Stimulated activated CD8-positive, alpha-beta memory T cell treated with anti-CD3 and anti-CD28 coated beads, Interleukin-4, amount 100 ng/mL, for 1 hour (primary cell): ENCODE measurements around the gene HID1.
"Not testable (repeated sequence)": the region's sequence is repeated elsewhere in the genome, so short reads cannot be mapped to it uniquely, and the experiment has no call there.

ENCODE experiments used
- DNase-seq, 2 donors: peaks; one replicate each; pipeline ENCODE4 v3.0.0-alpha.2; 2020; ENCODE audit warnings: low read depth in 2 of 2, low spot score in 1 of 2

HID1 gene

DNA sequence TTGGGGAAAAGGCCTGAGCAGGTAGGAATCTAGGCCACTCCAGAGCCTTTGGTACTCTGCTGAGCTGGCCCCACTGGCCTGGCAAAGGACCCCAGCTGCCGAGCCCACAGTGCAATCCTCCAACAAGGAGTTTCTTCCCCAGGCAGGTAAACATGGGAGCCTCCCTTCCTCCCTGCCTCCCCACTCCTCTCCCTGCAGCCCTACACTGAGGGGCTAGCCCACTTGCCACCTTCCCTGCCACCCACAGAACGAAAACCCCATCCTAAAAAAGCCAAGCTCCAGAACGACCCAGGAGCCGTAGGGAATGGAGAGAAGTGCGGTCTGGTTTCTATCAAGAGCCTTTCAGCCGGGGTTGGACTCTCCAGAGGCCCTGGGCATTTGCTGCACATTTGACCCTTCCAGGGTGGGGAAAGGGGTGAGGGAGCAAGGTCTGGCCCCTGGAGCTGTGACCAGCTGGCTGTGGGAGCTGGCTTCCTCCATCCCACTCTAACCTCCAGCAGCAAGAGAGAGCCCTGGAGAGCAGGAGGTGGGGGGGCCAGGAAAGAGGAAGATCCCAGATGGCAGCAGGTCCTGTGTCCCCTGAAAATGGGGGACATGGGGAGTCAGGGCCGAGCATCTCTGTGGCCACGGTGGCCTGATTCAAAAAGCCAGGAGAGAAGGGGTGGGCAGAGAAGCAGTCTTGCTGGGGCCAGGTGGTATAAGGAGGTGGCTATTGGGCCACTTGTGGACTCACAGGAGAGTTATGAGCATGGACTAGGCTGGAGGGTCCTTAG, 1.3 kb downstream of the HID1 start:
- no peak for DNase-seq

DNA sequence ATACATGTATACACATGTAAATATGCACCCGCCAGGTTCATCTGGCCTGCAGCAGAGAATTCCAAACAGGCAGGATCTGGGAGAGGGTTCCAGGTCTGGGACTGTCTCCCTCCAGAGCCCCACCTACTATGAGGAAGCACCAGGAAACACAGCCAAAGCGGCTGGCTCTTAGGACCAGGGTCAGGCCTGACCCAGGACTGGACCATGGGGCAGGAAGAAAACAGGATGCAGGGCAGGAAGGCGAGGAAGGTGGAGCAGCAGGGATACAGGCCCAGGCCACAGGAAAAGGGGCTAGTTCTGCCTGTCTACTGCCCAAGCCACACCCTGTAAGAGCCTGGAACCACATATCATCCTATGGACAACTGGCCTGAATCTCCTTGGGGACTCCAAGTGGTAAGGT, 2.2 kb downstream of the HID1 start:
- DNase-seq = no peak

DNA sequence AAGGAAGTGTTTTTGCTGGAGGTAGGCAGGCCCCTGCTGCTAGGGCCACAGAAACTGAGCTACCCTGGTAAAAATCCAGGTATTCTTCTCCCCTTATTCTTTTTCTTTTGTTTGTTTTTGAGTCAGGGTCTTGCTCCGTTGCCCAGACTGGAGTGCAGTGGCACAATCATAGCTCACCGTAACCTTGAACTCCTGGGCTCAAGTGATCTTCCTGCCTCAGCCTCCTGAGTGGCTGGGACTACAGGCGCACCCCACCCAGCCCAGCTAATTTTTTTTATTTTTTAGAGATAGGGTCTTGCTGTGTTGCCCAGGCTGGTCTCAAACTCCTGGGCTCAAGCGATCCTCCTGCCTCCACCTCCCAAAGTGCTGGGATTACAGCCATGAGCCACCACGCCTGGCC, 3.1 kb downstream of the HID1 start:
- not testable (repeated sequence) for DNase-seq

DNA sequence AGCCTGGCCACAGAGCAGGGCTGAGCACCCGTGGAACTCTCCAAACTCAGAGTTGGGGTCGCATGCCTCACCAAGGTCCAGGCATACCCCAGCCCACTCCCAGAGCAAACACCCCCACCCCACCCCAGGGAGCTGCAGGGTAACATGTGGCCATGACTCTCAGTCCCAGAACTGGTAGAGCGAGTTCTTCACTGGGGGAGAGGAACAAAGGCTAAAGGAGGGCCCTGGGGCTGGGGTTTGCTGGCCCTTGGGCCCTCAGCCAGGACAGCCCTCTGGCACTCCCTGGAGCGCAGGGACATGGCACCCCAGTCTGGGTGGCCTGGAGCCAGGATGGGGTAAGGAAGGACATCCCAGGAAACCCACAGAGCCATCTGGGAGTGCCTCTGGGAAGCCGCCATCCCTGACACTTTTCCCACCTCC, 4.2 kb downstream of the HID1 start:
- no peak for DNase-seq

DNA sequence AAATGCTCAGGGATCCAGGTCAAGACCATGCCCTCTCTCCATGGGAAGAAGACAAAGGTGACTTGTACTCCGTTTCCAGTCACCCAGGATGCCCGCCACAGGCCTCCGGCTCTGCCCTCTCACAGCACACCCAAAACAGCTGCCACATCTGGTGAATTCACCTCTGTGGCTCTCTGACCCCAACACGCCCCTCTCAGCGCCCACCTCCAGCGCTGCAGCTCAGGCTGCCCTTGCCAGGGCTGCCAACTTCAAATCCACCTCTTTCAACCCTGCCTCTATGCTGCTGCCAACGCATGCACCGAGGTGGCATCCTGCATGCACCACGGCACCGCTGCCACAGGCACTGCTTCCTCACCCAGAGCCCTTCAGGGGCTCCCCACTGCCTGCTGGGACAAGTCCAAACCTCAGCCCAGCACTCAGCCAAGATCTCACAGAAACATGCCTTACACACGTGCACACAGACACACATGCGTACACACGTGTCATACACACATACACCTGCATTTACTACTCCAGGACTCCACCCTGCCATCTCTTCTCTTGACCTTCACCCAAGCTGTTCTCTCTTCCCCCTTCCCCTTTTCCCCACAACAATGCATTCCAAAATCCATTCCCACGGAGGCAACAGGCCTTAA, 7.5 kb downstream of the HID1 start:
- DNase-seq = no peak

DNA sequence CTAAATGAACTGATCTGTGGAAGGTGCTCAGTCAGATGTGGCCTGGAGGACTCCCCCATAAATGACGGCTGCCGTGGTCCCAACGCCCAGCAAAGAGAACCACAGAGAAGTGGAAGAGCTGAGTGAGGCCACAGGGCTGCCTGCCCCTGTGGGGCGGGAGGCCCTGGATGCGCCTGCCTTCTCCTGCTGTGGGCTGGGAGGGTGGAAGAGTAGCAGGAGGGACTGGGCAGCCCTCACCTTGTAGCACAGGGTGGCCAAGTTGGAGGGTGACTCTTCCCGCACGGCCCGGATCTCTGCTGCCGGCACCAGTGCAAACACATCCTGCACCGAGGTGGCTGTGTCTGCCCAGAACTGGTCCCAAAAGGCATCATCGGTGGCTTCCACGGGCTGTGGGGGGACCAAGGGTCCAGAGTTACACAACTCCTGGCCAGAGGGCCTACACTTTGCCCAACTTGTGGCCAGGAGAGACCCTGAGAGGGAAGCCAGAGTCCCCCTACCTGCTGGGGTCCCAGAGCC, 8.3 kb downstream of the HID1 start:
- no peak for DNase-seq

DNA sequence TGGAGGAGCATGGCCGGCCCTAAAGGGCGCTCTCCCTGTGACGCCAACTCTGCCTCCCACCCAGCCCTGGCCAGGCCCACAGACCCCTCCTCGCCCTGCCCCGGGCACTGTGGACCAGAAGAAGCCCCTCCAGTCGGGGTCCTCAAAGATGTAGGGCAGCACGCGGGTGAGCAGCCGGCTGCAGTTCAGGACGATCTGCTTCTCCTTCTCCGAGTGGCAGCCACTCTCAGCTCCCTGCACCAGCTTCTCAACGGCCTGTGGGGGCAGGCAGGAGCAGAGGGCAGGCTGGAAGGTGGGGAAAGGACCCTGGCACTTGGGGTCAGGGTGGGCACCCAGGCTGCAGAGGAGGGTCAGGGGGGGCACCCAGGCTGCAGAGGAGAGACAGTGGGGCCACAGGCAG, 8.9 kb downstream of the HID1 start:
- no peak for DNase-seq

DNA sequence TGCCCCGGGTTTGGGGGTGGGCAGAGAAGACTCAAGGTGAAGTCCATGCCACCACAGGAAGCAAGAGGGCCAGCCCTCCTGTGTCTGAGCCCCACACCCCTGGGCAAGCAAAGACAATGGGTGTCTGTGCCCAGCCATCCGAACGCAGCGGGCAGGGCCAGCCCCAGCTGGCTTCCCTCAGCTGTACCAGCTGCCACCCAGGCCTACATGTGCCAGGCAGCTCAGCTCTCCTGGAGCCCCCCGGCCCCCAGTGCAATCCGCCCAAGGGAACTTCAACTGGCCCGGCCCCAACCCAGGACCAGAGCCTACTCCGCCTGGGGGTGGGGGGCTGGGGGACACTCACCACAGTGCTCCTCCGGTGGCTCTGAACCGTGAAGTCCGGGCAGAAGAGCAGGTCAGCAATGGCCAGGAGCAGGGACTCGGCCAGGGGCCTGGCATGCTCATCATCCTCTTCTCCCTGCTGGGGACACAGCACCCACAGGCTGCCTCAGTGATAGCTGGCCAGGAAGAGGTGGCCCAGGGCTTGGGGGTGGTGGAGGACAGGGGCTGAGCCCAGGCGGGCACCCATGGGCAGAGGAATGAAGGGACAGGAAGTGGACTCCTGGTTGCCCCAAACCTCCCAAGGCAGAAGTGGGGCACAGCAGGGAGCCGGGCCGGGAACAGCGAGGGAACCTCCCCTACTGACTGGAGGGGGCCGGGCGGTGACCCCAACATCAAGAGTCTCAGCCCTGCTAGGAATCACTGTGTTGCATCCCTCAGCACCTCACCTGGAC, 9.8 kb downstream of the HID1 start:
- no peak for DNase-seq

DNA sequence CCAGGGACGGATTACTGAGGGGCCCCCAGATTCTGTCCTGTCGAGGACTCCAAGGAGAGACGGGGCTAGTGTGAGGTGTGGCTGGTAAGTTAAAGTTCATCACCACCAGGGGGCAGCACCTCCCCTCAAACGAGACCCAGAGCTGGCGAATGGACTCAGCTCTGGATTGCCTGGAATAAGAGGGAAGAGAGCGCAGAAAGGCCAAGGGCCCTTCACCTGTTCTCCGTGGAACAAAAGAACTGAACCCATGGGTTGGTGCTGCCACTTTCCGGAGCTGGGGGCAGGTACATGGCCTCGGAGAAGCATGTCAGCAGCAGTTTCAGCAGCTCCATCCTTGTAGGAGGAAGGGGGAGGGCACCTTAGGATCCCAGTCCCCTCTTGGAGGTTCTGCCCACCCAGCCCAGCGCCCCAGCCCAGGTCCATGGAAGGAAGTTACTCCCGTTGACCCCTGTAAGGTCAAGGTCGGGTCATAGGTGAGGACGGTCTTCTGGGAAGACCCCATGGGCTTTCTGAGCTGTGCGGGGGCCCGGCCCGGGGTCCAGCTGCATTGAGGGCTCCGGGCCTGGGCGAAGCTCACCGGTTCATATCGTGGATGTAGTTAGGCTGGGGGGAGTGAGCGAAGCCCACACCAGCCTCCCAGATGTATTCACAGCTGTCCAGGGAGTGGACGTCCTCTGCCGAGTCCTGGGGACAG, 10.8 kb downstream of the HID1 start:
- peak; percentile 71 to 76 for DNase-seq

DNA sequence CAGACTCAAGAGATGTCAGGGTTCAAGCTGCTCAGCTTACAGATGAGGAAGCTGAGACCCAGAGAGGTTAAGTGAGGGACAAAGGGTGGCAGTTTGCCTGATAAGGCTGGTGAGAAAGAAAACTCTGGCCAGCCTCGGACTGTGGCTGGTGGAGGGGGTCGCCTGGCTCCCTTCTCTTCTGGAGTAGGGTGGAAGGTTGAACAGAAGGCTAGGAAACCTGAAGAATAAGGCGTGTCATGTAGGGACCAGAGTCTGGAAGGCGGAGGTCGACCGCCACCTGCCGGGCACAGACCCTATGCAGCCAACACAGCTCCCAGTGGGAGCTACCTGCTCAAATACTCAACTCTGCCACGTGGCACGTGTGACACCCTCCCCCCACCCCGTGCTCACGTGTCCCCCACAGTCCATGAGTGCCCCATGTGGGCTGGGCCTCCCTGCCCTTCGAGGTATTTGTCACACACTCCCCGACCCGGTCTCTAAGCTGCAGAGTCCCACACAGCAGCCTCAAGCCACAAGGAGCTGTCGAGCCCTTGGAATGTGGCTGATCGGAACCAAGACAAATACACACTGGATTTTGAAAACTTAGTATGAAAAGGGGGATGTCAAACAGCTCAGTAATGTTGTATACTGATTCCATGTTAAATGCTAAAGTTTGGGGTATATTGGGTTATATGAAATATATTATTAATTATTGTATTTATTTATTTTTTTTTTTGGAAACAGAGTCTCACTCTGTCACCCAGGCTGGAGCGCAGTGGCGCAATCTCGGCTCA, 11.8 kb downstream of the HID1 start:
- no peak for DNase-seq

DNA sequence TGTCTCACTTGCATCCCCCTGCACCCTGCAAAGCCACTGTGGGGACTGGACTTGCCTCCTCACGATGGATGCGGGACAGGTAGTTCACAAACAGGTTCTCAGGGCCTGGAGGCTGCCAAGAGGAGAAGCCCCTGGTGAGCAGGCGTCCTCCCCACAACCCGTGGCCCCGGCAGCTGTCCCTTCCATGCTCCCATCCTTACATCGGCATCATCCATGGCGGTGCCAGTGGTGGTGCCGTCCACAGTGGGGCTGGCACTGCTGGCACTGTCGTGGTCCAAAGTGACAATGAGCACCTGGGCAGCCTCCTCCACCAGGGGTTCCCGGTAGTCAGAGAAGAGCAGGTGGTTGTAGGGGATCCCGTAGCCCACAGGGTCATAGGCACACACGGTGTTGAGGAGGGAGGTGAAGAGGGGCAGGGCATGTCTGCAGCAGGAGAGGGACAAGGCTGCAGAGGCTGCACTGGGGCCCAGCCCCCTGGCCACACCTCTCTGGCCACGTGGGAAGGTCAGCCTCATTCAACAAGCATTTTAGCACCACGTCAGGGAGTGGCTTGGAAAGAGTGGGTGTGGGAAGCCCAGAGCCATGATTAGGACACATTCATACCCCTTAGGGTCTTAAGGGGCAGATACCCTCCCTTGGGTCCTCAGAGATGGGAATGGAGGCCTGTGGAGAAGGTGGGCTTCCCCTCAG, 12.6 kb downstream of the HID1 start:
- DNase-seq = no peak

DNA sequence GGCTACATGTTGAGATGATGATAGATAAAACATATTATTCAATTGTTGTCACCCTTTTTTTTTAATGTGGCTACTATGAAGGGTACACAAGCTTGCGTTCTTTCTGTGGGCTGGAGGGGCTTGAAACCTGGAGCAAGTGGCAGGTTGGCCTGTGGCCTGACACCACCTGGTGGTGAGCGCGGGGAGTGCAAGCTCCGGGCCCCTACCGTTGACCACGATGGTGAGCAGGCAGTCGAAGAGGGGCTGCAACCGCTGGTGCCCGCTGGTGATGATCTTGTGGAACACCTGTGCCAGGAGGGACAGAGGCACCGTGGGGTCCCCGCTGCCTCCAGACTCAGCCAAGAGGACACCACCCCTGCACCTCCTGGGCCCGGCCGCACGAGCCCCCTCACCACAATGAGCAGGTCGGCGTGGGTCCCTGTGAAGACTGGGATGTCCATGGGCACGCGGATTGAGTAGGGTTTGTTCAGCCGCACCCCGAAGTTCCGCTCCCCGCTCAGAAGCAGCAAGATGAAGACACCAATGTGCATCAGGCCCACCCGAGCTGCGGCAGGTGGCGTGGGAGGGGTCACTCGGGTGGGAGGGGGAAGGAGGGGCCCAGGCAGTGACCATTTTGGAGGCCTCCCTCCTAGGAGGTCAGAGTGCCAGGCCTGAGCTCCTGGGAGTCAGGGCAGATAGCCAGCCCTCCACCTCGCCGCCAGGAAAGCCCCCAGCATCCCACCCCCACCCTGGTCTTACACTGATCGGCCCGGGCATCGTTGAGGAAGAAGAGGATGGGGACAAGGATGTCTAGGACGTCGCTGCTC, 14.4 kb downstream of the HID1 start:
- peak; percentile 60 to 64 for DNase-seq

DNA sequence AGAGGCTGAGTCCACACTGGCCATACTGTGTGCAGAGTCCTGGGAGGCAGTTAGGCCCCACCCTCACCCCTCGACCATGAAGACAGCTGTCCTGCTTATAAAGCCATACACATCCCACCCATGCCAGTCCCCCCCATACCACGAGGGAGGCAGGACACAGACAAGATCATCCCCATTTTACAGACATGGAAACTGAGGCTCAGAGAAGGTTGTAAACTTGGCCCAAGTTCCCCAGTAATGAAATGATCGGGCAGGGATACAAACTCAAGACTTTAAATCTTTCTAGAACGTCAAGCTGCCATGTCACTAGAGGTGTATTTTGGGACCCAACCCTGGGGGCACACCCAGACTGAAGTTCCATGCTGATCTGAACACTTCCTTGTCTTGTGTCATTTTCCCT, 16.5 kb downstream of the HID1 start:
- no peak for DNase-seq

DNA sequence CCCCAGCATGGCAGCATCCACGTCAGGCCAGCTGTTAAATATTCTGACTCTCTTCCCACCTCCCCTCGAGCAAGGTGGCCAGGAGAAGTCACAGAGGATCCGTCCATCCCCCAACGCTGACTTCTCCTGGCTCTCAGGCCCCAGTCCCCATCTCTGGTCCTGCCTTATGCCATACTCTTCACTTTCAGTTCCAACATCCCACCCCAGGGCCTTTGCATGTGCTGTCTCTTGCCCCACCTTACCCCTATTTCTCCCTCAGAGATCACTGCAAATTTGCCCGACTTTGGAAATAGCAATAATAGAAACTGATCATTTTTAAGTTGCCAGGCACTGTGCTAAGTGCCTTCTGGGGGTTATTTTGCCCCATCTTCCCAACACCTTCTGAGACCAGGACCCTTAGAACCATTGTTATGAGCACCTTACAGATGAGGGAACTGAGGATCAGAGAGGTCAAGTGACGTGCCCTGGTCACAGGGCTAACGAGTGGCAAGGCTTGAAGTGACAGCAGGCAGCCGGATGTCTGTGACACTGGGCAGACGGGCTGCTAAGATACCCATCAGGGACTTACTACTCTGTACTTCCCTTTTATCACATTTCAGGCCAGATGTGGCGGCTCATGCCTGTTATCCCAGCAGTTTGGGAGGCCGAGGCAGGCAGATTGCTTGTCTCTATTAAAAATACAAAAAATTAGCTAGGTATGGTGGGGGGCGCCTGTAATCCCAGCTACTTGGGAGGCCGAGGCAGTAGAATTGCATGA, 17.7 kb downstream of the HID1 start:
- DNase-seq = no peak

DNA sequence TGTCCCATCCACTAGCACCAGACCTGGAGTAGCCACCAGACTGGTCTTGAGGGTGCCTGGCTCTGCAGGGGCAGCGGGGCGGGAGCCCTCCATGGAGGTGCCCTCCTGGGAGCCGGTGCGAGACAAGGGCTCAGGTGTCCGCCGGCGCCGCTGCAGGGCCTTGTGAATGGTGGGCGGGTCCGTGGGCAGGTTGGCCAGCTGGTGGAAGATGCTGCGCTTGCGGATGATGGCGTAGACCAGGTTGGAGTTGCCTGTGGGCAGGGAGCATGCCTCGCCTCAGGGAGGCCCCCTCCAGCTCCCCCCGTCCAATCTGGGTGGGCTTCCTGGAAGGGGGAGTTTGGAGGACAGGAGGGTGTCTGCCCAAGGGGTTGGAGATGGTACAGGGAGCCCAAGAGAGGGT, 18.4 kb downstream of the HID1 start:
- DNase-seq = no peak

DNA sequence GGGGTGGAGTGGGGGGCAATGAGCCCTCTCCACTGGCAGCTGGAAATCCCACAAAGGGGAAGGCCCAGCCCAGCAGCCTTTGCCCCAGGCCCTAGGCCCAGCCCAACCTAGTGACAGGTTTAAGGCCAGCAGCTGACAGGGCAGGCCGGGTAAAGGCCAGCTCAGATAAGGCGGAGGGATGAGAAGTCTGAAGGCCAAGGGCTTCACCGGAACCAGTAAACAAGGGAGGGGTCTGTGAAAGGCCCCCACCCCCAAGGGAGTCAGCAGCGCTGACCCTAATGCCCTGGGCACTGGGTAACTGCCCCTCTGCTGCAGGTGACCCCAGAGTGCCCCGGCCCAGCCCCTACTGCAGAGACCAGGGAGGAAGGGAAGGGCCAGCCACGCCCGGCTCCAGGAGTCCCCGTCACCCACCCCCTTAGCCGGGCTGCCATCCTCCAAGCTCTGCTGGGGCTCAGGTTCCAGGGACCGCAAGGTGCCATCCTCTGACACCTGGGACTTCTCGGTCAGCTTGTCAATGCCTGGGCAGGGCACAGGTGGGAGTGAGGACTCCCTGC, 19.3 kb downstream of the HID1 start:
- DNase-seq = no peak

DNA sequence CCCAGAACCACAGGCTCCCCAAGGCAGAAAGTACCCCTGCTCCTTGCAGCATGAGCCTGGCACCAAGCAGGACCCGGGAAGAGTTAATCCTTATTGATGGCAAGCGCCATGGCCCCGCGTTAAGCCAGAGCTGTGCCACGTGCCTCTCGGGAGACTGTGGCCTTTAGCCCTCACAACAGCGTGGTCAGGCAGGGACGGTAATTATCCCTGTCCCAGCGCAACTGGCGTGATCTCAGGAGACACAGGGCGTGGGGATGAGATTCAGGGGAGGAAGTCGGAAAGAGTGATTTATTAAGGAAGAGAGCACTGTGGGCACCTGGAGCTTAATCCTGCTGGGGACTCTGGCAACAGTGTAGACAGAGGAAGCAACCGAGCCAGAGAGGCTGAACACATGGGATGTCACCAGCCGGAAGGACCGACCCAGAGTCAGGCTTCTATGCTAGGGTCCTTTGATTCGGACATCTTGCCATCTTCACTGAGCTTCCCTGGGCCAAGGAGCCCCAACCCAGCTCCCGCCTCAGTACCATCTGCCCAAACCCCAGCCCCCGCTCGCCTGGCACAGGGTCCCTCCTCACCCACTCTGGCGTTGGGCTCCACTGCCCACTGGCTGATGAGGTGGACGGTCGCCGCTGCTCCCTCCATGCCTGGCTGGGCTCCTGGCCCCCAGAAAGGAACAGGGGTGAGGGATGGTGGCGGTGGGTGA, 20.0 kb downstream of the HID1 start:
- no peak for DNase-seq
